NCI-H2107 (cell line): ENCODE results near the gene CTDSPL.
"Not testable (repeated sequence)": the region's sequence is repeated elsewhere in the genome, so short reads cannot be mapped to it uniquely, and the experiment has no call there.

Source experiments
- DNase-seq: peaks from one replicate; lab custom pipeline; 2025; lab: John Stamatoyannopoulos, UW

CTDSPL gene

GRCh38 chr3:37968199-37968598, 106.5 kb downstream of the CTDSPL start:
- DNase-seq: no peak

- DNase-seq: no peak
These were observed 107.3 kb downstream of the CTDSPL start for GRCh38 chr3:37968813-37969595.

GRCh38 chr3:37969596-37970100, 108.0 kb downstream of the CTDSPL start:
- DNase-seq: no peak

GRCh38 chr3:37970802-37971201, 109.1 kb downstream of the CTDSPL start:
- no peak for DNase-seq

GRCh38 chr3:37971467-37971866, 109.8 kb downstream of the CTDSPL start:
- no peak for DNase-seq

GRCh38 chr3:37972056-37972455, 110.4 kb downstream of the CTDSPL start:
- not testable (repeated sequence) for DNase-seq

GRCh38 chr3:37973246-37974054, 111.8 kb downstream of the CTDSPL start:
- DNase-seq: no peak

- DNase-seq: no peak
These were observed 112.7 kb downstream of the CTDSPL start for GRCh38 chr3:37974121-37975083.

- DNase-seq: no peak
These were observed 118.1 kb downstream of the CTDSPL start for GRCh38 chr3:37979541-37980461.

- DNase-seq: no peak
These were observed 119.0 kb downstream of the CTDSPL start for GRCh38 chr3:37980462-37981347.

- DNase-seq: no peak
These were observed 119.6 kb downstream of the CTDSPL start for GRCh38 chr3:37981348-37981664.

- DNase-seq: no peak
These were observed 120.7 kb downstream of the CTDSPL start for GRCh38 chr3:37982331-37982730.

GRCh38 chr3:37984051-37984450, 122.4 kb downstream of the CTDSPL start:
- no peak for DNase-seq

- no peak for DNase-seq
These were observed 122.9 kb downstream of the CTDSPL start for GRCh38 chr3:37984596-37984995.

- no peak for DNase-seq
These were observed 124.1 kb downstream of the CTDSPL start for GRCh38 chr3:37985637-37986320.

GRCh38 chr3:37986479-37987314, 125.0 kb downstream of the CTDSPL start:
- no peak for DNase-seq

GRCh38 chr3:37987315-37987697, 125.6 kb downstream of the CTDSPL start:
- no peak for DNase-seq

GRCh38 chr3:37987751-37988179, 126.1 kb downstream of the CTDSPL start:
- no peak for DNase-seq
